HCT116 (cell line): ENCODE measurements around the gene FOXA2. TPM values are rescaled to one million over a fixed set of nuclear protein-coding genes. Genes with fewer than 3 reads are reported as not detected.

Experiments
- ATAC-seq: fragments of 200-7000 bp; cut with Tn5 transposase; 2 replicates; pipeline ENCODE4 v1.9.1; 2020; ENCODE audit warnings: mild to moderate bottlenecking, moderate library complexity
- BruUV-seq: library from RNA; stranded (reverse); fragments of 400-500 nt; replicated peaks from 2 replicates; lab custom pipeline; 2021; lab: Mats Ljungman, UMichigan
- CTCF ChIA-PET: fragments of 300-600 bp; sonication (Branson Sonifier 250); formaldehyde crosslinking; loops from one replicate; lab custom pipeline; 2021; ENCODE audit warnings: antibody characterized with exemption; lab: Charles Lee
- POLR2A ChIA-PET: fragments of 300-600, 350-600 bp; sonication (Branson Sonifier 250); formaldehyde crosslinking; loops from one replicate; lab custom pipeline; 2021; ENCODE audit warnings: antibody characterized with exemption; lab: Charles Lee
- RAD21 ChIA-PET, 2 experiments: fragments of 300-600 bp; sonication (Branson Sonifier 250); formaldehyde crosslinking; loops; one replicate each; lab custom pipeline; 2023; ENCODE audit warnings: low total read pairs in 2 of 2; ENCODE audit not compliant: uncharacterized antibody in 2 of 2, unreplicated experiment in 2 of 2, low non-redundant PET in 1 of 2; lab: Charles Lee
- DNase-seq: peaks from one replicate; pipeline ENCODE4 v3.0.0-alpha.2; 2010; ENCODE audit warnings: low read depth, low spot score
- H2AFZ ChIP-seq: fragments of 200-600 bp; shearing (Covaris generic), sonication (generic); 2 replicates; pipeline ENCODE4 v1.6.1; 2017; ENCODE audit warnings: low read depth, mixed run types, mixed read lengths, antibody characterized with exemption, low read length; ENCODE audit not compliant: poor library complexity, severe bottlenecking
- H3K27ac ChIP-seq: 2 replicates; pipeline ENCODE4 v1.5.1; 2012; ENCODE audit warnings: low read depth, low read length
- H3K27me3 ChIP-seq: fragments of 200-600 bp; sonication (generic); 2 replicates; pipeline ENCODE4 v1.6.1; 2016; ENCODE audit warnings: mixed run types, low read length, mixed read lengths; ENCODE audit not compliant: insufficient read depth
- H3K36me3 ChIP-seq, 2 experiments: fragments of 200-500 bp in 1 of 2; fragments of 200-600 bp in 1 of 2; sonication (Bioruptor generic) in 1 of 2; sonication (generic) in 1 of 2; 2 replicates each; pipeline versions ENCODE4 v1.5.1 to v1.6.1; 2014 to 2016; ENCODE audit warnings: low read length in 2 of 2, inconsistent platforms in 1 of 2, mixed read lengths in 1 of 2, mixed run types in 1 of 2; ENCODE audit not compliant: insufficient read depth in 2 of 2, control insufficient read depth in 1 of 2
- H3K4me1 ChIP-seq, 2 experiments: fragments of 200-600 bp in 1 of 2; sonication (generic) in 1 of 2; 2 replicates each; pipeline versions ENCODE4 v1.5.1 to v1.6.1; 2012 to 2017; ENCODE audit warnings: low read length in 2 of 2, inconsistent platforms in 1 of 2, mild to moderate bottlenecking in 1 of 2, mixed read lengths in 1 of 2, mixed run types in 1 of 2, moderate library complexity in 1 of 2; ENCODE audit not compliant: insufficient read depth in 2 of 2, control insufficient read depth in 1 of 2
- H3K4me2 ChIP-seq: fragments of 200-600 bp; sonication (generic); 2 replicates; pipeline ENCODE4 v1.6.1; 2017; ENCODE audit warnings: mixed run types, low read length, mixed read lengths
- H3K4me3 ChIP-seq, 2 experiments: fragments of 200-600 bp in 1 of 2; sonication (generic) in 1 of 2; replicated peaks in 1 of 2; 2 replicates each; pipeline ENCODE4 v1.5.1; 2011 to 2016; ENCODE audit warnings: low read length in 2 of 2, control low read depth in 1 of 2, low read depth in 1 of 2, mild to moderate bottlenecking in 1 of 2, mixed read lengths in 1 of 2, mixed run types in 1 of 2
- H3K79me2 ChIP-seq: fragments of 200-600 bp; sonication (generic); 2 replicates; pipeline ENCODE4 v1.6.1; 2017; ENCODE audit warnings: mild to moderate bottlenecking, mixed run types, low read length, moderate library complexity, mixed read lengths; ENCODE audit not compliant: insufficient read depth
- H3K9ac ChIP-seq: fragments of 200-600 bp; sonication (generic); 2 replicates; pipeline ENCODE4 v1.6.1; 2016; ENCODE audit warnings: low read length, mixed read lengths
- H3K9me2 ChIP-seq: fragments of 200-600 bp; sonication (generic), shearing (Covaris generic); 2 replicates; pipeline ENCODE4 v1.6.1; 2017; ENCODE audit warnings: mixed run types, mild to moderate bottlenecking, moderate library complexity; ENCODE audit not compliant: insufficient read depth
- H3K9me3 ChIP-seq, 2 experiments: fragments of 200-500 bp in 1 of 2; fragments of 200-600 bp in 1 of 2; sonication (Bioruptor generic) in 1 of 2; sonication (generic) in 1 of 2; 2 replicates each; pipeline ENCODE4 v1.6.1; 2014 to 2017; ENCODE audit warnings: low read length in 2 of 2, mixed read lengths in 2 of 2, inconsistent platforms in 1 of 2, low read depth in 1 of 2, mild to moderate bottlenecking in 1 of 2, mixed run types in 1 of 2, moderate library complexity in 1 of 2; ENCODE audit not compliant: control insufficient read depth in 1 of 2, insufficient read depth in 1 of 2
- H4K20me1 ChIP-seq: fragments of 200-600 bp; sonication (generic), shearing (Covaris generic); 2 replicates; pipeline ENCODE4 v1.6.1; 2017; ENCODE audit warnings: mixed run types, mild to moderate bottlenecking, moderate library complexity; ENCODE audit not compliant: insufficient read depth
- ATF3 ChIP-seq: IDR thresholded peaks from 2 replicates; pipeline ENCODE4 v1.6.1; 2012
- CTCF ChIP-seq, 3 experiments: fragments of 200-600 bp in 1 of 3; sonication (generic) in 1 of 3; IDR thresholded peaks in 2 of 3; conservative IDR thresholded peaks in 1 of 3; 2 replicates each; pipeline ENCODE4 v1.5.1; 2012 to 2017; ENCODE audit warnings: low read depth in 2 of 3, low read length in 2 of 3, antibody characterized with exemption in 1 of 3, borderline replicate concordance in 1 of 3, control low read depth in 1 of 3, mild to moderate bottlenecking in 1 of 3, mixed read lengths in 1 of 3, mixed run types in 1 of 3, moderate library complexity in 1 of 3; ENCODE audit not compliant: insufficient read depth in 1 of 3
- EGR1 ChIP-seq: IDR thresholded peaks from 2 replicates; pipeline ENCODE4 v1.6.1; 2012; ENCODE audit warnings: low read depth
- ELF1 ChIP-seq: IDR thresholded peaks from 2 replicates; pipeline ENCODE4 v1.6.1; 2012; ENCODE audit warnings: low read depth, borderline replicate concordance
- EZH2 ChIP-seq: fragments of 200-600 bp; sonication (generic); IDR thresholded peaks from 2 replicates; pipeline ENCODE4 v1.6.1; 2017; ENCODE audit warnings: antibody characterized with exemption, mixed run types
- EZH2phosphoT487 ChIP-seq: fragments of 200-600 bp; IDR thresholded peaks from 2 replicates; pipeline ENCODE4 v1.6.1; 2018; ENCODE audit warnings: antibody characterized with exemption, borderline replicate concordance
- MAX ChIP-seq: IDR thresholded peaks from 2 replicates; pipeline ENCODE4 v1.6.1; 2012
- POLR2A ChIP-seq: IDR thresholded peaks from 2 replicates; pipeline ENCODE4 v1.7.0; 2011; ENCODE audit warnings: borderline replicate concordance; ENCODE audit not compliant: insufficient read depth, insufficient read length; ENCODE audit errors: extremely low read depth
- REST ChIP-seq: IDR thresholded peaks from 2 replicates; pipeline ENCODE4 v1.6.1; 2012; ENCODE audit warnings: low read depth
- SP1 ChIP-seq: IDR thresholded peaks from 2 replicates; pipeline ENCODE4 v1.6.1; 2012; ENCODE audit warnings: low read depth
- SRF ChIP-seq: IDR thresholded peaks from 2 replicates; pipeline ENCODE4 v1.6.1; 2012; ENCODE audit warnings: low read depth
- TCF7L2 ChIP-seq: IDR thresholded peaks from 2 replicates; pipeline ENCODE4 v1.7.0; 2011; ENCODE audit warnings: borderline replicate concordance, inconsistent platforms; ENCODE audit not compliant: insufficient read depth, insufficient read length; ENCODE audit errors: extremely low read depth
- YY1 ChIP-seq: IDR thresholded peaks from 2 replicates; pipeline ENCODE4 v1.6.1; 2011; ENCODE audit warnings: low read length, low read depth, moderate library complexity, mild to moderate bottlenecking; ENCODE audit not compliant: insufficient replicate concordance; ENCODE audit errors: extremely low read depth
- ZFX ChIP-seq: fragments of 450-650 bp; IDR thresholded peaks from 2 replicates; pipeline ENCODE4 v1.6.1; 2017
- ZNF274 ChIP-seq: fragments of 200-500 bp; sonication (Bioruptor generic); IDR thresholded peaks from 2 replicates; pipeline ENCODE4 v1.6.1; 2014; ENCODE audit warnings: mild to moderate bottlenecking, low read depth, low read length, inconsistent platforms
- intact Hi-C: fragments of 100-400 bp; cut with micrococcal nuclease; formaldehyde crosslinking; loops from 2 replicates; pipeline ENCODE4 v1.10.0; 2022
- total RNA-seq: library from RNA; stranded (reverse); gene quantifications from one replicate; pipeline ENCODE4 v1.2.1, GENCODE V29; 2021; ENCODE audit not compliant: unreplicated experiment

The FOXA2 gene
- total RNA-seq, 1 experiment from 2014 or later: 0.10 TPM

- Histone ChIP-seq H3K9ac (no peak overlapping the region), H3K4me2 (no peak overlapping the region), H4K20me1 (no peaks in the 10 kb centered on the region), H3K27me3 (peaks cover 13% of the 10 kb centered on the region; the same call in 1 of the 2 replicates), H3K9me3 (no peaks in the 10 kb centered on the region)
- BruUV-seq: no TSS peak
- ChIA-PET CTCF (no interaction called here), RAD21 (no interaction called here)
- TF ChIP-seq ELF1 (no peak), TCF7L2 (no peak), SRF (no peak), EZH2 (no peak), YY1 (no peak), EGR1 (no peak), SP1 (no peak), POLR2A (no peak), ZFX (no peak), REST (no peak), ZNF274 (no peak), ATF3 (no peak), CTCF (IDR thresholded peaks at IDR 0.05 in 2 of 3, conservative IDR thresholded peaks at IDR 0.05 in 1 of 3; ENCODE audit: borderline replicate concordance in 1 of 3, insufficient read depth in 1 of 3, low read depth in 2 of 3, low read length in 2 of 3) (no peak), EZH2phosphoT487 (no peak), MAX (no peak)
- TF ChIP-seq, all 23 proteins: peak for 0
- Histone ChIP-seq H3K27ac (no peak overlapping the region), H3K9me2 (no peaks in the 10 kb centered on the region), H3K36me3 (no peaks in the 10 kb centered on the region), H3K4me1 (no peaks in the 10 kb centered on the region), H2AFZ (no peak overlapping the region), H3K79me2 (no peaks in the 10 kb centered on the region), H3K4me3 (no peak overlapping the region)
- DNase-seq (no peak), ATAC-seq (no peak)
- POLR2A ChIA-PET: no interaction called here
- intact Hi-C loops: no loop called here
Measured at GRCh38 chr20:22630701-22631100, 46.3 kb upstream of the FOXA2 start.
